SK-N-SH (cell line): ENCODE measurements around the gene CHST9.

Experiments
- CHD2 ChIP-seq: fragments of 150-350 bp; IDR thresholded peaks from 2 replicates; pipeline ENCODE4 v1.6.1; 2018; ENCODE audit warnings: low read length; ENCODE audit not compliant: partially characterized antibody
- GABPA ChIP-seq: IDR thresholded peaks from 2 replicates; pipeline ENCODE4 v1.4.0; 2012; ENCODE audit warnings: low read depth, mild to moderate bottlenecking
- GATA2 ChIP-seq: sonication (generic); formaldehyde crosslinking; IDR thresholded peaks from 2 replicates; pipeline ENCODE4 v1.5.0; 2020; ENCODE audit warnings: mild to moderate bottlenecking, missing genetic modification reagents
- NRF1 ChIP-seq: IDR thresholded peaks from 2 replicates; pipeline ENCODE4 v1.6.1; 2012; ENCODE audit warnings: low read depth, mild to moderate bottlenecking, low read length
- POLR2AphosphoS5 ChIP-seq: IDR thresholded peaks from 2 replicates; pipeline ENCODE4 v1.6.1; 2012; ENCODE audit warnings: low read depth, low read length
- RAD21 ChIP-seq: IDR thresholded peaks from 2 replicates; pipeline ENCODE4 v1.6.1; 2012; ENCODE audit warnings: mild to moderate bottlenecking, low read length
- RFX5 ChIP-seq: IDR thresholded peaks from 2 replicates; pipeline ENCODE4 v1.6.1; 2012; ENCODE audit warnings: mild to moderate bottlenecking, improper control_type of control experiment, low read length
- SMC3 ChIP-seq: IDR thresholded peaks from 2 replicates; pipeline ENCODE4 v1.6.1; 2012; ENCODE audit warnings: low read depth, low read length, improper control_type of control experiment
- TAF1 ChIP-seq: IDR thresholded peaks from 2 replicates; pipeline ENCODE4 v1.6.1; 2012; ENCODE audit warnings: low read depth, mild to moderate bottlenecking, low read length, moderate library complexity, borderline replicate concordance
- TEAD4 ChIP-seq: IDR thresholded peaks from 2 replicates; pipeline ENCODE4 v1.4.0; 2012; ENCODE audit warnings: mild to moderate bottlenecking, borderline replicate concordance; ENCODE audit not compliant: insufficient read depth
- TF ChIP-seq, protein P1 (sequence below): fragments of 200-600 bp; sonication (generic); IDR thresholded peaks from 2 replicates; pipeline ENCODE4 v1.6.1; 2017; ENCODE audit warnings: antibody characterized with exemption, mild to moderate bottlenecking, moderate library complexity
- TF ChIP-seq, protein P2 (sequence below): IDR thresholded peaks from 2 replicates; pipeline ENCODE4 v1.6.1; 2012; ENCODE audit warnings: mild to moderate bottlenecking, low read depth, low read length, moderate library complexity
- TF ChIP-seq, protein P3 (sequence below): IDR thresholded peaks from 2 replicates; pipeline ENCODE4 v1.4.0; 2012; ENCODE audit warnings: low read depth, borderline replicate concordance
- TF ChIP-seq, protein P4 (sequence below): IDR thresholded peaks from 2 replicates; pipeline ENCODE4; 2012

DNA sequence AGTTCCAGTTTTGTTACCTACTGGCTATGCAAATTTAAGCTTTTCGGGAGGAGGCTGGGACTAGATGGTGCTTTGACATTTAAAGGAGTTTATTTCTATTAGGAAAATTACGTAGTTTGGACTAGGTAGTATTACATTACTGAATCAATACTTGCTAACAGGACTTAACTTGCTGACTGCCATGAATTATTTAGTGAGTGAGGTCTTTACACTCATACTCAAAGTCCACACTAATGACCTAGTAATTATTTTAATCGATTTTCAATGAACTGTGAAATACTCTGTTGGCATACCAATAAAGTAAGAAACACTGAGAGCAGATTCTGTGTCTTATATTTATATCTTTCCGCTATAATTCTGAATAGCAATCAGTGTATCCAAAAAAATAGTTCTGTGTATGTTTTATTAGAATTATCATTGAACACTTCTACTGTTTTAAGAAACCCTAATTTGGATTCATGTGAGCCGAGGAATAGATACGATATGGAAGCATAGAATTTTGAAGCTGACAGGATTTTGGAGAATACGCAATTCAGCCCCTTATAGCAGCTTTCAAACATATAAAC lies 55.0 kb downstream of the CHST9 start:
- TF ChIP-seq NRF1, result no peak
- TF ChIP-seq, protein P1, sequence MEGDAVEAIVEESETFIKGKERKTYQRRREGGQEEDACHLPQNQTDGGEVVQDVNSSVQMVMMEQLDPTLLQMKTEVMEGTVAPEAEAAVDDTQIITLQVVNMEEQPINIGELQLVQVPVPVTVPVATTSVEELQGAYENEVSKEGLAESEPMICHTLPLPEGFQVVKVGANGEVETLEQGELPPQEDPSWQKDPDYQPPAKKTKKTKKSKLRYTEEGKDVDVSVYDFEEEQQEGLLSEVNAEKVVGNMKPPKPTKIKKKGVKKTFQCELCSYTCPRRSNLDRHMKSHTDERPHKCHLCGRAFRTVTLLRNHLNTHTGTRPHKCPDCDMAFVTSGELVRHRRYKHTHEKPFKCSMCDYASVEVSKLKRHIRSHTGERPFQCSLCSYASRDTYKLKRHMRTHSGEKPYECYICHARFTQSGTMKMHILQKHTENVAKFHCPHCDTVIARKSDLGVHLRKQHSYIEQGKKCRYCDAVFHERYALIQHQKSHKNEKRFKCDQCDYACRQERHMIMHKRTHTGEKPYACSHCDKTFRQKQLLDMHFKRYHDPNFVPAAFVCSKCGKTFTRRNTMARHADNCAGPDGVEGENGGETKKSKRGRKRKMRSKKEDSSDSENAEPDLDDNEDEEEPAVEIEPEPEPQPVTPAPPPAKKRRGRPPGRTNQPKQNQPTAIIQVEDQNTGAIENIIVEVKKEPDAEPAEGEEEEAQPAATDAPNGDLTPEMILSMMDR, result no peak
- TF ChIP-seq, protein P2, sequence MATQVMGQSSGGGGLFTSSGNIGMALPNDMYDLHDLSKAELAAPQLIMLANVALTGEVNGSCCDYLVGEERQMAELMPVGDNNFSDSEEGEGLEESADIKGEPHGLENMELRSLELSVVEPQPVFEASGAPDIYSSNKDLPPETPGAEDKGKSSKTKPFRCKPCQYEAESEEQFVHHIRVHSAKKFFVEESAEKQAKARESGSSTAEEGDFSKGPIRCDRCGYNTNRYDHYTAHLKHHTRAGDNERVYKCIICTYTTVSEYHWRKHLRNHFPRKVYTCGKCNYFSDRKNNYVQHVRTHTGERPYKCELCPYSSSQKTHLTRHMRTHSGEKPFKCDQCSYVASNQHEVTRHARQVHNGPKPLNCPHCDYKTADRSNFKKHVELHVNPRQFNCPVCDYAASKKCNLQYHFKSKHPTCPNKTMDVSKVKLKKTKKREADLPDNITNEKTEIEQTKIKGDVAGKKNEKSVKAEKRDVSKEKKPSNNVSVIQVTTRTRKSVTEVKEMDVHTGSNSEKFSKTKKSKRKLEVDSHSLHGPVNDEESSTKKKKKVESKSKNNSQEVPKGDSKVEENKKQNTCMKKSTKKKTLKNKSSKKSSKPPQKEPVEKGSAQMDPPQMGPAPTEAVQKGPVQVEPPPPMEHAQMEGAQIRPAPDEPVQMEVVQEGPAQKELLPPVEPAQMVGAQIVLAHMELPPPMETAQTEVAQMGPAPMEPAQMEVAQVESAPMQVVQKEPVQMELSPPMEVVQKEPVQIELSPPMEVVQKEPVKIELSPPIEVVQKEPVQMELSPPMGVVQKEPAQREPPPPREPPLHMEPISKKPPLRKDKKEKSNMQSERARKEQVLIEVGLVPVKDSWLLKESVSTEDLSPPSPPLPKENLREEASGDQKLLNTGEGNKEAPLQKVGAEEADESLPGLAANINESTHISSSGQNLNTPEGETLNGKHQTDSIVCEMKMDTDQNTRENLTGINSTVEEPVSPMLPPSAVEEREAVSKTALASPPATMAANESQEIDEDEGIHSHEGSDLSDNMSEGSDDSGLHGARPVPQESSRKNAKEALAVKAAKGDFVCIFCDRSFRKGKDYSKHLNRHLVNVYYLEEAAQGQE, result no peak
- TF ChIP-seq TAF1, result no peak
- TF ChIP-seq RFX5, result no peak
- TF ChIP-seq, protein P3, sequence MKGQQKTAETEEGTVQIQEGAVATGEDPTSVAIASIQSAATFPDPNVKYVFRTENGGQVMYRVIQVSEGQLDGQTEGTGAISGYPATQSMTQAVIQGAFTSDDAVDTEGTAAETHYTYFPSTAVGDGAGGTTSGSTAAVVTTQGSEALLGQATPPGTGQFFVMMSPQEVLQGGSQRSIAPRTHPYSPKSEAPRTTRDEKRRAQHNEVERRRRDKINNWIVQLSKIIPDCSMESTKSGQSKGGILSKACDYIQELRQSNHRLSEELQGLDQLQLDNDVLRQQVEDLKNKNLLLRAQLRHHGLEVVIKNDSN, result no peak
- no peak for TF ChIP-seq RAD21
- TF ChIP-seq, protein P4, sequence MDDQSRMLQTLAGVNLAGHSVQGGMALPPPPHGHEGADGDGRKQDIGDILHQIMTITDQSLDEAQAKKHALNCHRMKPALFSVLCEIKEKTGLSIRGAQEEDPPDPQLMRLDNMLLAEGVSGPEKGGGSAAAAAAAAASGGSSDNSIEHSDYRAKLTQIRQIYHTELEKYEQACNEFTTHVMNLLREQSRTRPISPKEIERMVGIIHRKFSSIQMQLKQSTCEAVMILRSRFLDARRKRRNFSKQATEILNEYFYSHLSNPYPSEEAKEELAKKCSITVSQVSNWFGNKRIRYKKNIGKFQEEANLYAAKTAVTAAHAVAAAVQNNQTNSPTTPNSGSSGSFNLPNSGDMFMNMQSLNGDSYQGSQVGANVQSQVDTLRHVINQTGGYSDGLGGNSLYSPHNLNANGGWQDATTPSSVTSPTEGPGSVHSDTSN, result no peak
- no peak for TF ChIP-seq SMC3
- no peak for TF ChIP-seq TEAD4
- TF ChIP-seq GABPA, result no peak
- no peak for TF ChIP-seq POLR2AphosphoS5
- TF ChIP-seq GATA2, result no peak
- no peak for TF ChIP-seq CHD2
